GM18909 (cell line): ENCODE measurements around the gene BMAL1.
"Not testable (repeated sequence)": the region's sequence is repeated elsewhere in the genome, so short reads cannot be mapped to it uniquely, and the experiment has no call there.

Source experiments
- ATAC-seq: cut with Tn5 transposase; IDR thresholded peaks from one replicate; pipeline ENCODE4 v1.9.1; 2021; ENCODE audit warnings: mild to moderate bottlenecking; ENCODE audit not compliant: unreplicated experiment, poor library complexity

The BMAL1 gene

DNA sequence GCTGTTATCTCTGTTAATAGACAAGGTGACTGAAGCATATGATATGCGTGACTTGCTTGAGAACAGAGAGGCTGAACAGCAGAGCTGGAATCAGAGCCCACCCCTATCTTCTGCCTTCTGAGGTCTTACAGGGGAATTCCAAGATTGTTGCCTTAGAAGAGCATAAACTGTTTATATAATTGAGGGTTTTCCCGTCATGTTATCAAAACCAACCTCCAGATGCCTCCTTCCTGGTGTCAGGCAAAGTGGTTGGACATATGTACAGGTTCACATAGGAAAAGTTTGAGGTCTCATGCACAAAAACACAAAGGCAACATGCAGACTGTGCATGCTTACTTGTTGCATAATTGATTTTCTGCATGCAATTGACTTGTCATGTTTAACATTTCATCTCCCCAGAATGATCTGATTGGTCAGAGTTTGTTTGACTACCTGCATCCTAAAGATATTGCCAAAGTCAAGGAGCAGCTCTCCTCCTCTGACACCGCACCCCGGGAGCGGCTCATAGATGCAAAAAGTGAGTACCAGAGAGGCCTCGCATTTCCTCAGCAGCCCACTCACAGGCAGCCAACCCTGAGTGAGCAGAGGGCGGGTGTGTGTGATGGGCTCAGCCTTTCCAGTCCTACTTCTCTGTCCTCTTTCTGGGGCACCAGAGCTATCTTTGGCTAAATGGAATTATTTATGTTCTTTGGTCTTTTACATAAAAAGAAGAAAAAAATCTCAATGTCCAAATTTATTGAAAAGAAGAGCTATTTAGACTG lies 88.9 kb downstream of the BMAL1 start:
- ATAC-seq: no peak

DNA sequence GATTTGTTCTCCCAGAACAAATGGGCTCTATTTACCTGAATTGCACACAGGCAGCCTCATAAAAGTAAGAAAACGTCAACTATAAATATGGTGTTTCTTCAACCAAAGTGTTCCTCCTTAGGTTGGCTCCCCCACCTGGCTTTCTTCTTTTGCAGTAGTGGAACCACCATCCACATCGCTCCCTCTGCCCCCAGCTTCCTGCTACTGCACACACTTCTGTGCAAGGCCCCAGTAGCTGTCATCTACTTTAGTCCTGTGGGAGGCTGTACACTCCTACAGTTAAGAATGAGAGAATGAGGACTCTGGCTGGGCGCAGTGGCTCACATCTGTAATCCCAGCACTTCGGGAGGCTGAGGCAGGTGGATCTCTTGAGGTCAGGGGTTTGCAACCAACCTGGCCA lies 89.5 kb downstream of the BMAL1 start:
- no peak for ATAC-seq

DNA sequence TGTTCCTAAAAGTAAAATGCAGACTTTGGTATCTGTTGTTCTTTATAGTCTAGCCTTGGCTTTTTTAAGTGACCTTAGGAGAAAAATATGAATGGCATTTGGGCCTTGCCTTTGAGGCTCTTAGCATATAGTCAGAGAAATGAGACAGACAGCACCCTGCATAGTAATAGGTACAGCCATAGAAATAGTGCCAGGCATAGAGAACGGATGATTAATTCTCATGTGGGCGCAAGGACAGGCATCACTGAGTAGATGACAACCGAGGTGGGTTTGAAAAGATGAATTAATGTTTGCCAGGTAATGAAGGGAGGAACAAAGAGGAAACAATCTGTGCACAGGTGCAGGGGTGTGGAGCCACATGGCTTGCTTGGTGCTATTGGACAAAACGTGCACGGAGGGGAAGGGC lies 90.5 kb downstream of the BMAL1 start:
- ATAC-seq: no peak

DNA sequence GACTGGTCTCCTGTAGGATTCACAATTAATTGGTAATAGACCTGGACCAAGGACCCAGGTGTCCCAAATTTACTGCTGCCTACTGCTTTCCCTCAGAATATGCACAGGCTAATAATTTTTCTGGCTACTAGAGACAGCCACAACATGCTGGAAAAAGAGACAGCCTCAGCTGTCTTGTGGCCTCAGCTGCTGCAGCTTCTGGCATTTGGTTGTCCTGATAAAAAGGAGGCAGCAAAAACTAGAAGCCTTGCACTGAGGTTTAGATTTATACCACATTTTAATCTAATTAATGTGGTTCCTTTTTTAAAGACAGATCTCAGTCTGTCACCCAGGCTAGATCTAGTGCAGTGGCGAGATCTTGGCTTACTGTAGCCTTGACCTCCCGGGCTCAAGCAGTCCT lies 95.6 kb downstream of the BMAL1 start:
- no peak for ATAC-seq

DNA sequence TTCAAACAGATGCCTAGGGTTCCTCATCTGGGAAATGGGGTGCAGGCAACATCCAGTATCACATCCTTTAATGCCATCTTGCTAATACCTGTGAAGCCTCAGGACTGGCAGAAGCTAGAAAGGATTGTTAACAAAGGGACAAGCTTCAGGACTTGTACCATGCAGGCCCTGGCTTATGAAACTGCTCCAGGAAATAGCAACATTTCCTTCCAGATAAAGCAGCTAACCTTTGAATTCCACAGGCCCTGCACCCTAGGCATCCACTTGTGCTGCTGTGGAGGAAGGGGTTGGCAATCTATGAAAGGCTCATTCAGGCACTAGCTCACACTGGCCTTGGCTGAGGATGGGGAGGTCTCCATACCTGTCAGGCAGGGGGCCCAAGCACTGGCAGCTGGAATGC lies 98.2 kb downstream of the BMAL1 start:
- ATAC-seq: no peak

- ATAC-seq: no peak
These were observed 98.8 kb downstream of the BMAL1 start for GRCh38 chr11:13376402-13376801.

DNA sequence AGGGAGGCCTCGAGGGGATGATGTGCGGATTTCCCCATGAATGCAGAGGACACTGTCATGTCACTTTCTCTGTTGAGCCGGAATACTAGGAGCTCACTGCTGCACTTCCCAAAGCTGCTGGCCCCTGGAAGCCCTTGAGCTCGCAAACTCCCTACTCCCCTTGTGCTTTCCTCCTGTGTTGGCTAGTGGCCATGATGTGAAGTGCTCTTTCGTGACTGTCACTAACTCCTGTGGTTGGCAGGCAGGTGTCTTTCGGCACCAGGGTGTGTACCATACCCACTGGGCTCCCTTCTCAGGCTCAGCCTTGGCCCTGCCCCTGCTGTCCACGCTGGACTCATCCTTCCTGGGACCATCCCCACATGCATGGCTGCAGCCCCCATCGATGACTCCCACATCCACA lies 99.2 kb downstream of the BMAL1 start:
- no peak for ATAC-seq

GRCh38 chr11:13378316-13378715 lies 100.7 kb downstream of the BMAL1 start:
- no peak for ATAC-seq

DNA sequence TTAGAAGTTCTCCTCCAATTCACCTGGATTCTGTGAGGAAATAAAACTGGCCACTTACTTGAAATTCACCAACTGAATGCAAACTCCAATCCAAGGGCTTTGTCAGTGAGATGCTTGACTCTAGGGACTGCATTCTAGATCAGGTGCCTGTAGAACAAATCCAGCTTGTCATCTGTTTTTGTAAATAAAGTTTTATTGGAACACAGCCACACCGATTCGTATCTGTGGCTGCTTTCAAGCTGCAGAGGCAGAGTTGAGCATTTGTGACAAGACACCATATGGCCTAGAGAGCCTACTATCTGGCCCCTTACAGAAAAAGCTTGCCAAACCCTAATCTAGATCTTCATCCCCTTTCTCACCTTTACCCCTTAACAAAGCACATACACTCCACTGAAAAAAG lies 103.1 kb downstream of the BMAL1 start:
- no peak for ATAC-seq

- no peak for ATAC-seq
These were observed 105.2 kb downstream of the BMAL1 start for GRCh38 chr11:13382751-13383150.

DNA sequence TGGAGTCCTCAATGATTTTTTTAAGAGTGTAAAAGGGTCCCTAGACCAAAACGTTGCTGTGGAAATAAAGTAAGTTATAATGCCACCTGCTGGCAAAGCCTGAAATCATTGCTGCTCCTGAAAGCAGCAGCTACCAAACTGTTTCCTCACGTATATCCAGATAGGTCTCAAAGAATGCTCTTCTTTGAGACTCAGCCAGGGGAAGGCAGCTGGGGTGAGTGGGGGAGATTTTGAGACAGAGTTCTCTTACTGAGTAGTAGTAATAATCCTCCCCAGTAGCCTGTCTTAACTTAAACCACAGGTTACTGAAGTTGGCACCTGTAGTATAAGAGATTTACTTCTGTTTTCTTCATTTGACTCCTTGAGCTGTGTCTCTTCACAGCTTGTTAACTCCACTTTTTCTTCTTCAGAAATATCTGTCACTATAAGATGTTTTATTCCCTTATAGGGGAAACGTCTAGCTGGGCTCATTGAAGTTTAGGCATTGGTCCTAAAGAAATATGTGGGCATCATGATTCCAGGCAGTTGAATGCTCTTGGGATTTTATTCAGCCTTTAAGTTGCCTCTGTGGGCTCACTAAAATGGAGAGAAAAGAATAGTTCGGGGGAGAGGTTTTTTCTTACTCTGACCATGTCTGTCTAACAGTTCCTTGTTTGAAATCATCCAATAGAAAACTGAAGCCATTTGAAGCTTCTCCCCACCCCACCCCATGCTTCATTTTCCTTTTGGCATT lies 107.5 kb downstream of the BMAL1 start:
- ATAC-seq: peak; percentile 59

- no peak for ATAC-seq
These were observed 109.0 kb downstream of the BMAL1 start for GRCh38 chr11:13386567-13386966.

- ATAC-seq: no peak
These were observed 111.2 kb downstream of the BMAL1 start for GRCh38 chr11:13388741-13389140.

GRCh38 chr11:13391217-13391616 lies 113.6 kb downstream of the BMAL1 start:
- ATAC-seq: no peak

DNA sequence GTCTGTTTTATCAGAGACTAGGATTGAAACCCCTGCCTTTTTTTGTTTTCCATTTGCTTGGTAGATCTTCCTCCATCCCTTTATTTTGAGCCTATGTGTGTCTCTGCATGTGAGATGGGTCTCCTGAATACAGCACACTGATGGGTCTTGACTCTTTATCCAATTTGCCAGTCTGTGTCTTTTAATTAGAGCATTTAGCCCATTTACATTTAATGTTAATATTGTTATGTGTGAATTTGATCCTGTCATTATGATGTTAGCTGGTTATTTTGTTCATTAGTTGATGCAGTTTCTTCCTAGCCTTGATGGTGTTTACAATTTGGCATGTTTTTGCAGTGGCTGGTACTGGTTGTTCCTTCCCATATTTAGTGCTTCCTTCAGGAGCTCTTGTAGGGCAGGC lies 120.7 kb downstream of the BMAL1 start:
- not testable (repeated sequence) for ATAC-seq

DNA sequence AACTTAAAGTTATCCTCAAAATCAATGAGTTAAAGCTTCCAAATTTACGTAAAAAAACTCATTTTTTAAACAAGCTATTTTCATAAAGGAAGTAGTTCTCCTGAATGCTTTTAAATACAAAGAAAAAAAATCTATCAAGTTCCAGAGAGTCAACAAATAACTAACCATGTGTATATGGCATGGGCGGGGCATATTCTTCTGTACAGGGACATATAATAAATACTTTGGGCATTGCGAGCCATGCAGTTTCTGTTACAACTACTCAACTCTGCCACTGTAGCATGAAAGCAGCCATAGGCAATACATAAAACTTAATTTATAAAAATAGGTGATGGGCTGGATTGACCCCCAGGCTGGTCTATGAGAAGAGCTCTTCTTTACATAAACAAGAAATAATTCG lies 127.6 kb downstream of the BMAL1 start:
- ATAC-seq: no peak

DNA sequence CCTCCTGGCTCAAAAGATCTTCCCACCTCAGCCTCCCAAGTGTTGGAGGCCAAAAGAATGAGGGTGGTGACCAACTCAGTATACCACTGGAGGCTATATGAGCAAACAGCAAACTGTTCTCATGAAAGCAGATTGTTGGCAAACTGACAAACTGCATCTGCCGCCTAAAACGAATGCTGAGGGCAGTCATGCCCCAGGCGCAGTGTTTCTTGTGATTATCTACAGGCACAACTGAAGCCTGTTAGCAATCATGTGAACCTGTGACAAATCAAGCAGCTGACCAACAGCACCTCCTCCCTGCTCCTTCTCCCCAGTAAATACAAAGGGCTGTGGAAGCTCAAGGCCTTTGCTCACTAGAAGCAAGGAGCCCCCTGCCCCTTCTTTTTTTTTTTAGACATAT lies 137.6 kb downstream of the BMAL1 start:
- no peak for ATAC-seq

GRCh38 chr11:13421561-13421960 lies 144.0 kb downstream of the BMAL1 start:
- no peak for ATAC-seq

DNA sequence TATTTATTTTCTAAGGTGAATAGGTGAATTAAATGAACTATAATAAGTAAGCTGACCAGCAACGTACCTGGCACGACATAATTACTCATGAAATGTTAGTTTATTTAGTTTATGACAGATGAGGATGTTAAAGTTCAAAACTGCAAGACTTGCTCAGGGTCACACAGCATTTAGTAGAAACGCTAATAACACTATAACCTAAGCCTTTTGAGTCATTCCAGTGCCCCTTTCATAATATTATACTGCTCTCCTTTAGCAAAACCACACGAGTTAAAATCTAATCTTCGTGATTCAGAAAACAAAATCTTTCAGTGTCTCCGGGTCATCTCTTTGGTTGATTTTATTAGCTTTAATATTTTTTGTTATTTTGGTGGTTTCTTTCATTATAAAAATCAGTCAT lies 145.8 kb downstream of the BMAL1 start:
- no peak for ATAC-seq

DNA sequence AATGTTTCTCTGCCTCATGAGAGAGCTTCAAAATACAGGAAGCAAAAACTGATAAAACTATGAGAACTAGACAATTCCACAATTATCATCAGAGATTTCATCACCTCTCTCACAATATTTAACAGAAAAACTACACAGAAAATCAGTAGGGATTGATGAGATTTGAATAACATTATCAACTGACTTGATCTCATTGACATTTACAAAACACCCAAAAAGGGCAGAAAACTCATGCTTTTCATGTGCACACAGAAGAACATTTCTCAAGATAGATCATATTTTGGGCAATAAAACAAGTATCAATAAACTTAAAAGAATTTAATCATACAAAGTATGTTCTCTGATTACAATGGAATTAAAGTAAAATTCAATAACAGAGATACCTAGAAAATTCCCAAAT lies 149.8 kb downstream of the BMAL1 start:
- no peak for ATAC-seq

GRCh38 chr11:13429288-13429687 lies 151.7 kb downstream of the BMAL1 start:
- no peak for ATAC-seq

GRCh38 chr11:13429836-13430235 lies 152.2 kb downstream of the BMAL1 start:
- ATAC-seq: no peak
